GM12878 (cell line): Measurements from ENCODE around the gene DYRK4. TPM values are rescaled to one million over a fixed set of nuclear protein-coding genes. Genes with fewer than 3 reads are reported as not detected.

Experiments used
- ATAC-seq: fragments of 200-7000 bp; cut with Tn5 transposase; 3 replicates; pipeline ENCODE4 v1.9.1; 2020; ENCODE audit warnings: mild to moderate bottlenecking, moderate library complexity
- BruUV-seq: library from RNA; stranded (reverse); fragments of 400-500 nt; replicated peaks from 2 replicates; lab custom pipeline; 2021; lab: Mats Ljungman, UMichigan
- CTCF ChIA-PET: fragments of 300-600 bp; sonication (Branson Sonifier 250); formaldehyde crosslinking; extraction: SDS; loops from one replicate; lab custom pipeline; 2021; ENCODE audit warnings: inconsistent platforms; lab: Yijun Ruan, JAX
- POLR2A ChIA-PET: fragments of 350-600 bp; formaldehyde crosslinking; extraction: SDS; loops from one replicate; lab custom pipeline; 2021; ENCODE audit warnings: inconsistent platforms; lab: Charles Lee
- RAD21 ChIA-PET: fragments of 300-600 bp; sonication (Branson Sonifier 250); formaldehyde crosslinking; loops from one replicate; lab custom pipeline; 2023; ENCODE audit warnings: antibody characterized with exemption; ENCODE audit not compliant: unreplicated experiment; lab: Charles Lee
- SMC1A ChIA-PET: fragments of 300-600 bp; sonication (Branson Sonifier 250); formaldehyde crosslinking; loops from one replicate; lab custom pipeline; 2023; ENCODE audit not compliant: unreplicated experiment, uncharacterized antibody; lab: Charles Lee
- DNase-seq: peaks from one replicate; pipeline ENCODE4 v3.0.0-alpha.2; 2011; ENCODE audit warnings: low read depth, low spot score
- FAIRE-seq: peaks from 3 replicates; lab custom pipeline; 2011; peaks lifted over from hg19 to GRCh38; lab: Jason Lieb, UNC
- H2AFZ ChIP-seq: 2 replicates; pipeline ENCODE4 v1.6.0; 2011; ENCODE audit warnings: low read depth, low read length, control low read depth; ENCODE audit not compliant: control insufficient read depth
- H3K27ac ChIP-seq: 2 replicates; pipeline ENCODE4 v1.5.1; 2011; ENCODE audit warnings: control low read depth; ENCODE audit not compliant: control insufficient read depth, insufficient read depth
- H3K27me3 ChIP-seq, 2 experiments: replicated peaks in 1 of 2; 2 replicates each; pipeline versions ENCODE4 v1.6.0 to v1.6.1; 2011; ENCODE audit warnings: low read length in 1 of 2; ENCODE audit not compliant: control insufficient read depth in 2 of 2, insufficient read depth in 2 of 2
- H3K36me3 ChIP-seq, 2 experiments: 2 replicates each; pipeline ENCODE4 v1.5.1; 2011; ENCODE audit warnings: low read length in 1 of 2; ENCODE audit not compliant: control insufficient read depth in 2 of 2, insufficient read depth in 2 of 2
- H3K4me1 ChIP-seq: 2 replicates; pipeline ENCODE4 v1.6.1; 2011; ENCODE audit warnings: mild to moderate bottlenecking, low read length, moderate library complexity, mixed read lengths; ENCODE audit not compliant: control insufficient read depth, insufficient read depth
- H3K4me2 ChIP-seq: 2 replicates; pipeline ENCODE4 v1.6.0; 2011; ENCODE audit warnings: control low read depth; ENCODE audit not compliant: control insufficient read depth, insufficient read depth
- H3K4me3 ChIP-seq: fragments of 200-600 bp; sonication (generic); 2 replicates; pipeline ENCODE4 v1.5.1; 2016
- H3K79me2 ChIP-seq: 2 replicates; pipeline ENCODE4 v1.6.0; 2011; ENCODE audit warnings: low read length; ENCODE audit not compliant: control insufficient read depth, insufficient read depth
- H3K9ac ChIP-seq: 2 replicates; pipeline ENCODE4 v1.8.0; 2011; ENCODE audit warnings: low read length, control low read depth, mixed read lengths; ENCODE audit not compliant: control insufficient read depth, insufficient read depth
- H3K9me3 ChIP-seq: replicated peaks from 3 replicates; pipeline ENCODE4 v1.5.1; 2011; ENCODE audit warnings: mild to moderate bottlenecking, low read length; ENCODE audit not compliant: control insufficient read depth, insufficient read depth
- H4K20me1 ChIP-seq: 2 replicates; pipeline ENCODE4 v1.6.0; 2011; ENCODE audit not compliant: control insufficient read depth, insufficient read depth
- BACH1 ChIP-seq: fragments of 450-650 bp; IDR thresholded peaks from 2 replicates; pipeline ENCODE4 v1.6.1; 2017; ENCODE audit warnings: mild to moderate bottlenecking, borderline replicate concordance
- CTCF ChIP-seq, 3 experiments: IDR thresholded peaks in 2 of 3; conservative IDR thresholded peaks in 1 of 3; 2 replicates each; pipeline ENCODE4 v1.5.1; 2011; ENCODE audit warnings: low read depth in 3 of 3, low read length in 3 of 3, mild to moderate bottlenecking in 3 of 3, control low read depth in 2 of 3, moderate library complexity in 2 of 3, inconsistent platforms in 1 of 3, mixed read lengths in 1 of 3; ENCODE audit not compliant: control insufficient read depth in 2 of 3, insufficient read depth in 1 of 3; ENCODE audit errors: extremely low read depth in 1 of 3
- EED ChIP-seq: sonication (generic); IDR thresholded peaks from 2 replicates; pipeline ENCODE4 v1.6.1; 2016; ENCODE audit warnings: antibody characterized with exemption, low read depth
- ELK1 ChIP-seq: IDR thresholded peaks from 2 replicates; pipeline ENCODE4 v1.6.1; 2012; ENCODE audit warnings: low read depth, low read length, improper control_type of control experiment
- HDAC6 ChIP-seq: fragments of 200-600 bp; sonication (generic); IDR thresholded peaks from one replicate; pipeline ENCODE4 v1.8.0; 2017; ENCODE audit warnings: antibody characterized with exemption; ENCODE audit not compliant: unreplicated experiment
- LARP7 ChIP-seq: fragments of 450-650 bp; IDR thresholded peaks from 2 replicates; pipeline ENCODE4 v1.6.1; 2017; ENCODE audit warnings: mild to moderate bottlenecking
- MYC ChIP-seq: IDR thresholded peaks from 2 replicates; pipeline ENCODE4 v1.6.1; 2011; ENCODE audit warnings: mild to moderate bottlenecking, low read length, moderate library complexity, inconsistent platforms; ENCODE audit not compliant: insufficient read depth, insufficient replicate concordance, insufficient read length, severe bottlenecking
- NKRF ChIP-seq: fragments of 450-650 bp; conservative IDR thresholded peaks from 2 replicates; pipeline ENCODE4 v1.6.1; 2017; ENCODE audit warnings: mild to moderate bottlenecking, moderate library complexity
- POLR2AphosphoS5 ChIP-seq: IDR thresholded peaks from 2 replicates; pipeline ENCODE4 v1.6.1; 2011; ENCODE audit warnings: mild to moderate bottlenecking, low read length, inconsistent platforms
- RB1 ChIP-seq: fragments of 450-650 bp; formaldehyde crosslinking; IDR thresholded peaks from 2 replicates; pipeline ENCODE4 v1.6.1; 2017; ENCODE audit warnings: mild to moderate bottlenecking, borderline replicate concordance
- SKIL ChIP-seq: fragments of 450-650 bp; IDR thresholded peaks from 2 replicates; pipeline ENCODE4 v1.6.1; 2017; ENCODE audit warnings: mild to moderate bottlenecking, low read depth, inconsistent platforms; ENCODE audit not compliant: poor library complexity, severe bottlenecking
- SMARCA5 ChIP-seq: fragments of 450-650 bp; IDR thresholded peaks from 2 replicates; pipeline ENCODE4 v1.6.1; 2017; ENCODE audit warnings: mild to moderate bottlenecking
- SMC3 ChIP-seq: IDR thresholded peaks from 2 replicates; pipeline ENCODE4 v1.6.1; 2011; ENCODE audit warnings: low read length, improper control_type of control experiment, borderline replicate concordance
- SREBF1 ChIP-seq: IDR thresholded peaks from 2 replicates; pipeline ENCODE4 v1.6.1; 2012; ENCODE audit warnings: mild to moderate bottlenecking, low read length
- WGBS: methylation state at CpG from one replicate; pipeline ENCODE4 v1.1.6; 2016; ENCODE audit warnings: low lambda C conversion rate; ENCODE audit not compliant: insufficient replicate concordance, insufficient coverage; ENCODE audit errors: missing lambda C conversion rate; 5-methylcytosine and 5-hydroxymethylcytosine counted together
- in situ Hi-C: fragments of 300-500 bp; cut with MboI; formaldehyde crosslinking; loops from 9 replicates; pipeline ENCODE4 v1.14.3; 2018; ENCODE audit warnings: mixed read lengths
- intact Hi-C: fragments of 100-400 bp; cut with micrococcal nuclease; formaldehyde crosslinking; loops from one replicate; pipeline ENCODE4 v1.14.2; 2022; ENCODE audit not compliant: unreplicated experiment
- polyA plus RNA-seq, 11 experiments: library from polyadenylated mRNA; depleted of rRNA in 4 of 11; unstranded in 6 of 11; stranded (reverse) in 5 of 11; fragments of >200 nt; fragmentation: Nextera tagmentation in 4 of 11; fragmentation: Illumina TruSeq in 1 of 11; extraction: Ambion mirVana in 4 of 11; extraction: Trizol in 1 of 11; gene quantifications; 1 replicate in 1 of 11; 2 replicates in 10 of 11; pipeline versions ENCODE4 v1.2.1 to v1.2.3, GENCODE V29; 2011 to 2016; ENCODE audit warnings: inconsistent platforms in 2 of 11, missing spikeins in 2 of 11, low read depth in 1 of 11
- total RNA-seq, 4 experiments: library from RNA; depleted of rRNA in 3 of 4; stranded (reverse); fragments of >200 nt in 3 of 4; fragmentation: Illumina TruSeq in 1 of 4; extraction: Trizol in 1 of 4; gene quantifications; 2 replicates each; pipeline versions ENCODE4 v1.2.1 to v1.2.3, GENCODE V29; 2013 to 2021

DYRK4 gene
- total and polyA plus RNA-seq, 10 of the 15 experiments (the other 5 are each of a cell fraction or from before 2014, with no cell fraction given) = 30.8 to 66.7 (median 46.8) TPM

GRCh38 chr12:4648104-4648500, 86.1 kb downstream of the DYRK4 start:
- H3K27me3 ChIP-seq = no peaks in the 10 kb centered on the region
- 15% methylated on average over 4 of the region's 4 CpGs for WGBS
- no peak for FAIRE-seq
- H3K27ac ChIP-seq = peak overlapping the region; percentile 93
- no peaks in the 10 kb centered on the region for H3K9me3 ChIP-seq
- no peak for DNase-seq
- peak overlapping the region; percentile 98 for H3K4me2 ChIP-seq
- ATAC-seq = peak; percentile 31
- no peaks in the 10 kb centered on the region for H4K20me1 ChIP-seq
- CTCF ChIA-PET = interaction anchor here (0.8 to 2.3 kb wide), 4 partner anchors 16 to 326 kb away, joined by 3 to 14 read pairs (median 5); no protein-coding TSS in a partner anchor
- no TSS peak for BruUV-seq
- 0 out of 4 replicates have a peak, but pooled peaks cover 0 to 2% of the 10 kb centered on the region in 2 experiments for H3K36me3 ChIP-seq
- POLR2A ChIA-PET = interaction anchor here (0.7 kb wide), 1 partner anchor 85 kb away, joined by 3 read pairs; no protein-coding TSS in a partner anchor
- in situ Hi-C loops = no loop called here
- H3K79me2 ChIP-seq = peaks cover 42% of the 10 kb centered on the region
- H2AFZ ChIP-seq = peak overlapping the region; percentile 84
- H3K9ac ChIP-seq = peak overlapping the region; percentile 81
- RAD21 ChIA-PET = interaction anchor here (1.5 to 2.2 kb wide), 3 partner anchors 10 to 377 kb away, joined by 5 to 14 read pairs (median 7); no protein-coding TSS in a partner anchor
- intact Hi-C loops = loop anchor here (2.0 kb wide), 1 partner anchor 43 kb away; no protein-coding TSS in a partner anchor
- SMC1A ChIA-PET = interaction anchor here (1.4 kb wide), 1 partner anchor 119 kb away, joined by 5 read pairs; no protein-coding TSS in a partner anchor
- H3K4me3 ChIP-seq = peak overlapping the region; percentile 92
- H3K4me1 ChIP-seq = peaks cover 19% of the 10 kb centered on the region; the same call in 1 of the 2 replicates
- no peak for TF ChIP-seq HDAC6
- TF ChIP-seq LARP7 = no peak
- no peak for TF ChIP-seq MYC
- TF ChIP-seq BACH1 = no peak
- no peak for TF ChIP-seq ELK1
- no peak for TF ChIP-seq SMC3
- TF ChIP-seq POLR2AphosphoS5 = no peak
- no peak for TF ChIP-seq CTCF (IDR thresholded peaks at IDR 0.05 in 2 of 3, conservative IDR thresholded peaks at IDR 0.05 in 1 of 3; ENCODE audit: control insufficient read depth in 2 of 3, extremely low read depth in 1 of 3, insufficient read depth in 1 of 3, low read depth in 3 of 3, low read length in 3 of 3)
- TF ChIP-seq EED = no peak
- no peak for TF ChIP-seq NKRF
- TF ChIP-seq RB1 = no peak
- no peak for TF ChIP-seq SMARCA5
- no peak for TF ChIP-seq SKIL
- TF ChIP-seq SREBF1 = no peak
